G401 (cell line): ENCODE results near the gene RAD50. TPM values are rescaled to one million over a fixed set of nuclear protein-coding genes. Genes with fewer than 3 reads are reported as not detected.
"Not testable (repeated sequence)": the region's sequence is repeated elsewhere in the genome, so short reads cannot be mapped to it uniquely, and the experiment has no call there.

Experiments used
- DNase-seq: peaks from one replicate; pipeline ENCODE4 v3.0.0-alpha.2; 2015; ENCODE audit warnings: low spot score
- in situ Hi-C: cut with HindIII; loops from 2 replicates; pipeline ENCODE4 v1.10.0; 2016; ENCODE audit warnings: low sequenced_read_pairs, mixed read lengths
- total RNA-seq: library from RNA; depleted of rRNA; stranded (reverse); fragments of >200 nt; shearing (Covaris generic); gene quantifications from 2 replicates; pipeline ENCODE4 v1.2.3, GENCODE V29; 2014

Gene RAD50
- total RNA-seq, 1 experiment from 2014 or later: 39.4 TPM

- DNase-seq: no peak
- in situ Hi-C loops: no loop called here
Measured at GRCh38 chr5:132621699-132622098, 64.9 kb downstream of the RAD50 start.

DNA sequence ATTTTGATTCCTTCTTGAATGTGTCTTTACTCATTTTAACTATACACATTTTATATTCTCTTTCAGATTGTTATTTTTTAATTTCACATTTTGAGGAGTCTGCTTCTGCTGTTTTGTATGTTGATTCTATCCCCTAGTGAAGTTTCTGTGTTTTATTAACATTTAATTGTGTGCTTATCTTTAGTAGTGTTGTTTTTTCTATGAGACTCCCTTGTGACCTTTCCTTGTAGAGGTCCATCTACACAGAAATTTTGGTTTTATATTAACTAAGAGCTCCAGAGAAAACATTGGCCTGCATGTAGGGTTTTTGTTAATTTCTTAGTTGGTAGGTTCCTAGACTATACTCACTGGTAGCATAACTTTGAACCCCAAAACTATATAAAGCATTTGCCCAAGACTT is 65.8 kb downstream of the RAD50 start:
- in situ Hi-C loops: no loop called here
- no peak for DNase-seq

- DNase-seq: no peak
- in situ Hi-C loops: no loop called here
Measured at GRCh38 chr5:132627470-132627869, 70.7 kb downstream of the RAD50 start.

DNA sequence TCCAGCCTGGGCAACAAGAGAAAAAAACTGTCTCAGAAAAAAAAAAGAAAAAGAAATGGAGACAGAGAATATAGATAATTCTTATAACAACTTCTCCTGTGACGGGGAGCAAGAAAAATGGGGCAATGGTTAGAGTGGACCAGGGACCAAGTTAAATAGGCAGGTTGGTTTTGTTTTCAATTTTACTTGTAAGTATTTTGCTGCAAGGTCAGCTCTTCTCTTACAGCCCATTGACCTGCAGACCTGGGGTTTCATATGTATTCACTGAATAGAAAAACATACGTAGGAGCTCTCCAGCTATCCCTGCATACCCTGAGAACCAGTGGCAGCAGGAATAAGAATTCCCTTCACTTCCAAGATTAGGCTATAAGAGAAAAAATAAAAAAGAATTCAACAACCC is 72.0 kb downstream of the RAD50 start:
- no peak for DNase-seq
- in situ Hi-C loops: no loop called here

DNA sequence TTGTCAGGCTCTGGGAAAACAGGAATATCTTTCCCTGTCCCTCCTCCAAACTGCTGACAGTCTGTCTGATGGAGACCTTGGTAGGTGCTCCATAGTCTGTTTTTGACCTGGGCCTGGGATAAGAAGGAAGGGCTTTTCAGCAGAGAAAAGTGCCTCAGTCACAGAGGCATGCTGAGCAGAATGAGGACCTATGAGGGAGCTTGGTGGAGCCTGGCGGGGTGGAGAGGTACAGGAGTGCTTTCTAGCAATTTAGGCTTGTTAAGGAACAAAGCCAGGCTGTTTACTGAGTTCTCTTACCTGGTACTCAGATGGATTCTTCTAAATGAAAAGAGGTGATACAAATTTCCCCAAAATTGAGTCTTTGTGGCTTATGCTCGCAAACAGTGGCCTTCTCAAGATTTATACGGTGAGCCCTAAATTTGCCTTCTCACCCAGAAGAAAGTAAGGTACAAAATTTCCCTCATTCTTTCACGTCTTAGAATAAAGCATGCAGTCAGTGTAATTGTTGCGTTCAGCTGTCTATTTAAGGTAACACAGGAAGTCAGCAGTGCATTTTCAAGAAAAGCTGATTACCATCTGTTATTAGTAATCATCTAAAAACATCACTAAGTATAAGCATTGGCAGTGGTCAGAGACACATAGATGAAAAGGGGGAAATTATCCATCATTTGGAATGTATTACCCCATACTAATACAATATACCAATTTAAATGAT is 72.6 kb downstream of the RAD50 start:
- in situ Hi-C loops: no loop called here
- DNase-seq: no peak

DNA sequence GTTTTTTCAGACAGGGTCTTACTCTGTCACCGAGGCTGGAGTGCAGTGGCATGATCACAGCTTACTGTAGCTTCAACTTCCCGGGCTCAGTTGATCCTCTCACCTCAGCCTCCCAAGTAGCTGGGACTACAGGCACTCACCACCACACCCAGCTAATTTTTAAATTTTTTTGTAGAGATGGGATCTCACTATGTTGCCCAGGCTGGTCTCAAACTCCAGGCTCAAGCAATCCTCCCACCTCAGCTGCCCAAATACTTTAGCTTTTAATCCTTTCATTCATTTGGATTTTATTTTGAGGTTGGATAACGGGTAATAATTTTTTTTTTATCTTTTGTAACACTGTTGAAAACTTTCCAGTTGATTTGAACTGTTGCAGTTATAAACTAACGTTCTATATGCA is 76.8 kb downstream of the RAD50 start:
- DNase-seq, in situ Hi-C loops: not testable (repeated sequence)

GRCh38 chr5:132635873-132636272 is 79.1 kb downstream of the RAD50 start:
- in situ Hi-C loops: no loop called here

DNA sequence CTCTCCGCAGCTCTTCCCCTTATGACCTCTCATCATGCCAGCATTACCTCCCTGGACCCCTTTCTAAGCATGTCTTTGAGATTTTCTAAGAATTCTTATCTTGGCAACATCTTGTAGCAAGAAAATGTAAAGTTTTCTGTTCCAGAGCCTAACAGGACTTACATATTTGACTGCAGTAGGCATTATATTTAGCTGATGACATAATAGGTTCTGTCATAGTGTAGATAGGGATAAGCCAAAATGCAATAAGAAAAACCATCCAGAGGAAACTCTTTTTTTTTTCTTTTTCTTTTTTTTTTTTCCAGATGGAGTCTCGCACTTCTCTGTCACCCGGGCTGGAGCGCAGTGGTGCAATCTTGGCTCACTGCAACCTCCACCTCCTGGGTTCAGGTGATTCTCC is 80.5 kb downstream of the RAD50 start:
- no peak for DNase-seq
- in situ Hi-C loops: no loop called here

More at GRCh38 chr5:132635873-132636272, 79.1 kb downstream of the RAD50 start:
- DNase-seq: no peak

- in situ Hi-C loops: no loop called here
- DNase-seq: no peak
Measured at GRCh38 chr5:132639706-132640130, 82.9 kb downstream of the RAD50 start.

- in situ Hi-C loops: no loop called here
- DNase-seq: no peak
Measured at GRCh38 chr5:132640613-132641012, 83.8 kb downstream of the RAD50 start.

DNA sequence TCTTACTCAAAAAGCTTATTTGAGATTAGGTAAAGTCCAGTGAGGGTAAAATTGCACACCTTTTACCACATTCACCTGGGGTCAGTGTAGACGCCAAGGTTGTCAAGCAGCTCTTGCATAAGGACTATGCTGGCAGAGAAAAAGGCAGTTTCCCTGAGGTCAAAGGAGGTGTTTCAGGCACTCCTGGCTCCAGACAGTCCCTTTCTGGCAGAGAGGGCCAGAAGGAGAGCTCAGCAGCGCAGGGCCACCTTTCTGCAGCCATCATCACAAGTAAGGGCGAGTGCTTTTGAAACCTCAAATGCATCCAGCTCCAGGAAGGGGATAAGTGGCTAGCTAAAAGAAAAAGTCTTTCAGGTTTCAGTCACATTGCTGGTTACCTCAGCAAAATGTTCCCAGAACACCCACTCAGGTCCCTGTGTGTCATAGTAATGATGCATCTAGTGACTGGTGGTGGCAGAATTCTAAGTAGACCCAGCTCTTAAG is 84.5 kb downstream of the RAD50 start:
- no peak for DNase-seq
- in situ Hi-C loops: no loop called here

- no peak for DNase-seq
- in situ Hi-C loops: no loop called here
Measured at GRCh38 chr5:132641841-132642240, 85.1 kb downstream of the RAD50 start.

- no peak for DNase-seq
- in situ Hi-C loops: no loop called here
Measured at GRCh38 chr5:132644177-132644576, 87.4 kb downstream of the RAD50 start.

DNA sequence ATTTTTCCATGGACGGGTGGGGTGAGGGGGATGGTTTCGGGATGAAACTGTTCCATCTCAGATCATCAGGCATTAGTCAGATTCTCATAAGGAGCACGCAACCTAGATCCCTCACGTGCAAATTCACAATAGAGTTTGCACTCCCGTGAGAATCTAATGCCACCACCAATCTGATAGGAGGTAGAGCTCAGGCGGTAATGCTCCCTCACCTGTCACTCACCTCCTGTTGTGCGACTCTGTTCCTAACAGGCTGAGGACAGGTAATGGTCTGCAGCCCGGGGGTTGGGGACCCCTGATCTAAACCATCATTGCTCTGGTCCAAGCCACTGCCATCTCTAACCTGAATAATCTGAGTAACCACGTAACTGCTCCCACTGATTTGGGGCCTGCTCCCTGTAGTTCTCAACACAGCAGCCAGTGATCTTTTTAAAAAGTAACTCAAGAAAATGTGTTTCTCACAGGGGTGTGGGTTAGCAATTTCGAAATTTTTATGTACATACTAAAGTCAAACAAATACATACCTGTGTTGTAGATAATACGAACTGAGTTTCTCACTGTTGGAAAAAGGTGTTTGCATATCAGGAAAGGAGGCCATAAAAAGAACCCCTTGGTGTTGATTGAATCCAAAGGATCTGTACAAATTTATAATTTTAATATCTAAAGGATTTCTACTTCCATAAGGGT is 89.9 kb downstream of the RAD50 start:
- in situ Hi-C loops: no loop called here
- DNase-seq: no peak

- DNase-seq: no peak
- in situ Hi-C loops: no loop called here
Measured at GRCh38 chr5:132647473-132647872, 90.7 kb downstream of the RAD50 start.

DNA sequence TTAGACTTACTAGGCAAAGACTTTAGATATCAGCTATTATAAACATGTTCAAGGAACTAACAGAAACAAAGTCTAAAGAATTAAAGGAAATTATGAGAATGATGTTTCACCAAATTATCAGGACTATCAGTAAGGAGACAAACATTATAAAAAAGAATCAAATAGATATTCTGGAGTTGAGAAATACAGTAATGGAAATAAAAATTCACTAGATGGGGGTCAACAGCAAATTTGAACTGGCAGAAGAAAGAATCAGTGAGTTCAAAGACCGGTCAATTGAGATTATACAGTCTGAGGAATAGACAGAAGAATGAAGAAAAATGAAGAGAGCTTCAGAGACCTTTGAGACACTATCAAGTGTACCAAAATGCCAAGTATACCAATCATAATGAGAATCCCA is 91.6 kb downstream of the RAD50 start:
- no peak for DNase-seq
- in situ Hi-C loops: no loop called here

DNA sequence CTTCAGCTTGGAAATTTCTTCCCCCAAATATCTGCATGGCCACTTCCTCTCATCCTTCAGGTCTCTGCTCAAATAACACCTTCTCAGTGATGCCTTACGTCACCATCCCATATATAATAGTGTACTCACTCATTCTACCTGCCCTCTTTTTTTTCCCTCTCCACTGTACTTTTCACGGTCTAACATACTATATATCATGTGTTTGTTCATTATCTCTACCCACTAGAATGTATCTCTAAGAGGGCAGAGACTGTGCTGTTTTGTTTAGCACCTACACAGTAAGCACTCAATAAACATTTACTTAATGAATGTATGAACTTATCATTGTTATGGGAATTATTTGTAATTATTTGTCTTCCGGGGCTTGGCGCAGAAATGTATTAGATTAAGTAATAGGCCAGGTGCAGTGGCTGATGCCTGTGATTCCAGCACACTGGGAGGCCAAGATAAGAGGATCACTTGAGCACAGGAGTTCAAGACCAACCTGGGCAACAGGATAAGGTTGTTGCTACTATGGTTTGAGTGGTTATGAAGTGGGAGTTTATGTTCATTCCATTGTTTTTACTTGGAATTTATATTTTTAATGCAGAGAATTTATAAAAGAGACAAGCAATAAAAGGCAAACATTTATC is 95.2 kb downstream of the RAD50 start:
- in situ Hi-C loops: no loop called here

DNA sequence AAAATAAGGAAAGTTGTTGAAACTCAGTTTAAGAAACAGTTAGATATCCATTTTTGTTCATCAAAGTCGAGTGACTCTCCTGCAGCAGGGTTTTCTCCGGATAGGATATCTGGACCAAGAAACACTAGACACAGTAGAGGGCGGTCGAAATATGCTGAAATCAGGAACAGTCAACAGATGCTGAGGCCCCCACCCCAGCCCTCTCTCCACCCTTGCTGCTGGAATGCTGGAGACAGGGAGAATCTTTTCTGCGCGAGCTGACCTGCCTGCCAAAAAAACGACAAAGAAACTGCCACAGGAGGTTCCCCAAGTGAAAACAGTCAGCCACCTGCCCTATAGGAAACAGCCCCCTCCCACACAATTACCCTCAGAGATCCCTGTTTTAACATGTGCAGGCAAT is 96.9 kb downstream of the RAD50 start:
- DNase-seq: no peak
- in situ Hi-C loops: no loop called here

More for the DNA sequence above, 95.2 kb downstream of the RAD50 start:
- no peak for DNase-seq

DNA sequence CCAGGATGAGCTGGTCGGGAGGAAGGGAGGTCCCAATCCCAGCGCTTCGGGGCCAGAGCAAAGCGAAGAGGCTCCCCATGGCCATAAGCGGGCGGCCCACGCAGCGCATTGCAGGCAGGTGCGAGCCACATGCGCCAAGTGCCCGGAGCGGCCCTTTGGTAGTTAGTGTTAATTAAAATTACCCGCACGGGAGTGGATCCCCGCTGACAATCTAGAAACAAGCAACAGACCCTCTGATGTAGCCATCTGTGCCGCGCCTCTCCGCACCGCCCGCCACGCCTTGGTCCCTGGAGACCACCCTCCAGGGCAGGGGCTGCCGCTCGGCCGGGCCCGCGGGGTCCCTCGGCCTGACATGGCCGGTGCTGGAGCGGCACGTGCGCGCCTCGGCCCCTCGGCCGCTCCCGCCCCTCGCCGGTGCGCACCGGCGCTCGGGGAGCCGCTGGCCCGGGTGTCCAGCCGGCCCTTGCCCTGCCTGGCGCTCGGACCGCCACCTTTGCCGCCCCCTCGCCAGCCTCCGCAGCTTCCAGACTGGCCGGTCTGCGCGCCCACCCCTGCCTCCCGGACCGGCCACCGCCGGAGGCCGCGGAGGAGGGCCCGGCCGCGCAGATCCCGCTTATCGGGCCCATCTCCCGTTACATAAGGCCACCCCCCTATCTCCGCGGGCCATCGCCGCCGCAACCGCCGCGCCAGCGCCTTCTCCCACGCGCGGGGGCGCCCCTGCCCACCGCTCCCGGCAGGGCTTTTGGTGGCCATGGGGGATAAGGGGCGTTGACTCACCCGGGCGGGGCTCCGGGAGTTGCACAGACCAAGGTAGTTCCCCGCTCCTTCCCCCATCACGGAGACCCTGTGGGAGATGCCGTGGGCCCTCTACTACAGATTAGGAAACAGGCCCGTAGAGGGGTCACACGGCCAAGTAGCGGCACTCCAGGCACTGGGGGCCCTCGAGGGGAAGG is 99.3 kb downstream of the RAD50 start:
- peak; percentile 38 for DNase-seq
- in situ Hi-C loops: no loop called here
